HUDEP-2 (cell line): ENCODE measurements around the gene SLIT3.

ENCODE experiments used
- DNase-seq, 76 experiments: peaks; one replicate each; lab custom pipeline; 2025; ENCODE audit not compliant: unreplicated experiment in 76 of 76; lab: John Stamatoyannopoulos, UW

SLIT3 gene

GRCh38 chr5:169091396-169091980 is 209.5 kb downstream of the SLIT3 start:
- DNase-seq, result peak in 24 of 76 experiments; percentile 0 to 48 (median 8)

GRCh38 chr5:169089343-169089742 is 211.6 kb downstream of the SLIT3 start:
- no peak for DNase-seq

GRCh38 chr5:169088028-169088725 is 212.8 kb downstream of the SLIT3 start:
- DNase-seq, result no peak

- DNase-seq, result no peak
Measured at GRCh38 chr5:169085636-169086035, 215.3 kb downstream of the SLIT3 start.

GRCh38 chr5:169085212-169085611 is 215.7 kb downstream of the SLIT3 start:
- no peak for DNase-seq

GRCh38 chr5:169084775-169085174 is 216.2 kb downstream of the SLIT3 start:
- no peak for DNase-seq

- DNase-seq, result no peak
Measured at GRCh38 chr5:169083394-169084018, 217.4 kb downstream of the SLIT3 start.

GRCh38 chr5:169081000-169081724 is 219.8 kb downstream of the SLIT3 start:
- no peak for DNase-seq

- DNase-seq, result no peak
Measured at GRCh38 chr5:169080448-169080911, 220.5 kb downstream of the SLIT3 start.

GRCh38 chr5:169079697-169080096 is 221.2 kb downstream of the SLIT3 start:
- no peak for DNase-seq

GRCh38 chr5:169074839-169075238 is 226.1 kb downstream of the SLIT3 start:
- DNase-seq, result no peak

- DNase-seq, result no peak
Measured at GRCh38 chr5:169072233-169072632, 228.7 kb downstream of the SLIT3 start.

- no peak for DNase-seq
Measured at GRCh38 chr5:169070413-169070812, 230.5 kb downstream of the SLIT3 start.

- no peak for DNase-seq
Measured at GRCh38 chr5:169067751-169068173, 233.2 kb downstream of the SLIT3 start.

- no peak for DNase-seq
Measured at GRCh38 chr5:169065400-169065799, 235.5 kb downstream of the SLIT3 start.

- no peak for DNase-seq
Measured at GRCh38 chr5:169064093-169064492, 236.8 kb downstream of the SLIT3 start.

GRCh38 chr5:169063316-169063953 is 237.5 kb downstream of the SLIT3 start:
- no peak for DNase-seq

GRCh38 chr5:169062690-169063089 is 238.2 kb downstream of the SLIT3 start:
- DNase-seq, result no peak

GRCh38 chr5:169054506-169054905 is 246.4 kb downstream of the SLIT3 start:
- DNase-seq, result no peak

GRCh38 chr5:169052207-169052606 is 248.7 kb downstream of the SLIT3 start:
- no peak for DNase-seq

GRCh38 chr5:169051351-169051750 is 249.6 kb downstream of the SLIT3 start:
- no peak for DNase-seq
